ENCODE data around the gene MYLIP. TPM values are rescaled to one million over a fixed set of nuclear protein-coding genes. Genes with fewer than 3 reads are reported as not detected.

MYLIP gene
- total RNA-seq, 1 experiment from 2014 or later = 27.0 TPM

- no CpG with 5 or more reads among the region's 13 CpGs for WGBS (ENCODE audit: extremely low coverage, insufficient read length, low lambda C conversion rate)
- no peak overlapping the region for H3K27ac ChIP-seq (ENCODE audit: insufficient read length, low read depth, low read length)
- no peak overlapping the region for H3K4me2 ChIP-seq (ENCODE audit: insufficient read depth, insufficient read length, low read length)
- Mint-ChIP-seq H3K4me3 (no peak overlapping the region), H3K27me3 (ENCODE audit: low read depth) (no peaks in the 10 kb centered on the region), H3K4me1 (peaks cover under 1 to 2% of the 10 kb centered on the region in 2 experiments; a peak in 3 of 4 replicates), H3K36me3 (ENCODE audit: insufficient read depth in 1 of 3, low read depth in 3 of 3) (peaks cover 73 to 93% (median 90%) of the 10 kb centered on the region in 3 experiments; a peak in 6 of 7 replicates), H3K9me3 (peaks cover 0 to 3% of the 10 kb centered on the region in 2 experiments; a peak in 1 of 5 replicates), H3K27ac (no peak overlapping the region)
- H3K79me1 ChIP-seq (ENCODE audit: insufficient read depth, low read depth, low read length, poor library complexity, severe bottlenecking) = no peaks in the 10 kb centered on the region
- no peak overlapping the region for H2AK5ac ChIP-seq (ENCODE audit: insufficient read length, low read length)
- H2BK5ac ChIP-seq (ENCODE audit: insufficient read length, low read length) = no peak overlapping the region
- H4K20me1 ChIP-seq (ENCODE audit: control insufficient read depth, insufficient read depth, insufficient read length) = no peaks in the 10 kb centered on the region
- no peak for TF ChIP-seq CTCF (conservative IDR thresholded peaks at IDR 0.05)
- H2BK15ac ChIP-seq (ENCODE audit: low read depth, low read length) = no peak overlapping the region
- H3K9ac ChIP-seq (ENCODE audit: extremely low read depth, insufficient read length, low read length) = no peak overlapping the region
- H3K27me3 ChIP-seq (ENCODE audit: insufficient read depth, low read length) = no peaks in the 10 kb centered on the region
- H2AFZ ChIP-seq (ENCODE audit: low read length) = no peak overlapping the region
- H3K23me2 ChIP-seq (ENCODE audit: insufficient read length, low read depth, low read length, poor library complexity, severe bottlenecking) = no peaks in the 10 kb centered on the region
- H3T11ph ChIP-seq (ENCODE audit: low read length) = no peak overlapping the region
- H2BK120ac ChIP-seq (ENCODE audit: low read depth, low read length, poor library complexity, severe bottlenecking) = no peak overlapping the region
- no peak overlapping the region for H2BK20ac ChIP-seq (ENCODE audit: low read depth, low read length, poor library complexity, severe bottlenecking)
- no peak overlapping the region for H3K4ac ChIP-seq (ENCODE audit: low read depth, low read length)
- H3K79me2 ChIP-seq (ENCODE audit: insufficient read depth, low read length) = no peaks in the 10 kb centered on the region
- no peak overlapping the region for H3K18ac ChIP-seq (ENCODE audit: insufficient read length, low read depth, low read length)
- no peak overlapping the region for H3K14ac ChIP-seq (ENCODE audit: insufficient read depth, low read length)
- H4K5ac ChIP-seq (ENCODE audit: insufficient read length, low read depth, low read length) = no peak overlapping the region
- H3K23ac ChIP-seq (ENCODE audit: insufficient read length, low read depth, low read length) = no peak overlapping the region
- H3K4me1 ChIP-seq (ENCODE audit: insufficient read depth, low read length) = peaks cover under 1% of the 10 kb centered on the region; the same call in 1 of the 2 replicates
- no peaks in the 10 kb centered on the region for H3K9me3 ChIP-seq (ENCODE audit: control insufficient read depth, low read depth, low read length)
- no peak overlapping the region for H4K8ac ChIP-seq (replicated peaks; ENCODE audit: insufficient read length, low read depth, low read length)
- H3K56ac ChIP-seq (ENCODE audit: insufficient read length, low read depth, low read length) = no peak overlapping the region
- no peak overlapping the region for H4K91ac ChIP-seq (ENCODE audit: insufficient read length, low read depth, low read length)
- DNase-seq = no peak
- no peak overlapping the region for H2BK12ac ChIP-seq (ENCODE audit: insufficient read length, low read depth, low read length)
Observed at GRCh38 chr6:16145038-16145437, 16.2 kb downstream of the MYLIP start.
